H1 (cell line): ENCODE data around the gene SF3B1.

Experiments used
- CTCF ChIP-seq, 3 experiments: IDR thresholded peaks; 1 replicate in 2 of 3; 2 replicates in 1 of 3; pipeline versions ENCODE4 v1.5.1 to v1.6.1; 2011; ENCODE audit warnings: low read length in 3 of 3, mild to moderate bottlenecking in 3 of 3, inconsistent platforms in 2 of 3, low read depth in 1 of 3, moderate library complexity in 1 of 3; ENCODE audit not compliant: insufficient read depth in 1 of 3; ENCODE audit errors: control extremely low read depth in 1 of 3
- EGR1 ChIP-seq: IDR thresholded peaks from 2 replicates; pipeline ENCODE4 v1.6.1; 2011; ENCODE audit warnings: low read depth, low read length, borderline replicate concordance
- GABPA ChIP-seq: IDR thresholded peaks from 2 replicates; pipeline ENCODE4 v1.6.1; 2011; ENCODE audit warnings: mild to moderate bottlenecking, low read length, moderate library complexity, borderline replicate concordance; ENCODE audit not compliant: insufficient read depth
- JUN ChIP-seq: IDR thresholded peaks from 2 replicates; pipeline ENCODE4 v1.6.1; 2011; ENCODE audit warnings: low read depth, mild to moderate bottlenecking, improper control_type of control experiment, low read length
- JUND ChIP-seq: IDR thresholded peaks from 2 replicates; pipeline ENCODE4 v1.6.1; 2011; ENCODE audit warnings: mild to moderate bottlenecking, improper control_type of control experiment, low read length
- MAFK ChIP-seq: IDR thresholded peaks from 2 replicates; pipeline ENCODE4 v1.6.1; 2012; ENCODE audit warnings: low read depth, mild to moderate bottlenecking, improper control_type of control experiment, low read length
- POLR2A ChIP-seq, 2 experiments: IDR thresholded peaks; 1 replicate in 1 of 2; 2 replicates in 1 of 2; pipeline ENCODE4 v1.6.1; 2011; ENCODE audit warnings: low read depth in 2 of 2, low read length in 2 of 2, mild to moderate bottlenecking in 2 of 2; ENCODE audit errors: control extremely low read depth in 1 of 2
- RAD21 ChIP-seq, 2 experiments: IDR thresholded peaks in 1 of 2; conservative IDR thresholded peaks in 1 of 2; 2 replicates each; pipeline ENCODE4 v1.6.1; 2011; ENCODE audit warnings: low read depth in 2 of 2, low read length in 2 of 2, improper control_type of control experiment in 1 of 2, inconsistent platforms in 1 of 2, mild to moderate bottlenecking in 1 of 2, moderate library complexity in 1 of 2
- SP1 ChIP-seq: IDR thresholded peaks from 2 replicates; pipeline ENCODE4 v1.6.1; 2011; ENCODE audit warnings: low read depth, low read length
- SUZ12 ChIP-seq: fragments of 200-600 bp; sonication (generic); IDR thresholded peaks from 2 replicates; pipeline ENCODE4 v1.6.1; 2012; ENCODE audit warnings: mild to moderate bottlenecking, inconsistent platforms, low read length, moderate library complexity, mixed read lengths
- TCF12 ChIP-seq: IDR thresholded peaks from 2 replicates; pipeline ENCODE4 v1.6.1; 2011; ENCODE audit warnings: low read depth, mild to moderate bottlenecking, low read length
- TF ChIP-seq, protein P1 (sequence below): IDR thresholded peaks from 2 replicates; pipeline ENCODE4 v1.6.1; 2012; ENCODE audit warnings: inconsistent platforms
- TF ChIP-seq, protein P2 (sequence below): fragments of 300-600 bp; sonication (generic); IDR thresholded peaks from 2 replicates; pipeline ENCODE4 v1.7.1; 2012; ENCODE audit warnings: low read length, moderate library complexity, mild to moderate bottlenecking, inconsistent platforms; ENCODE audit not compliant: insufficient replicate concordance

GRCh38 chr2:197369228-197369932, 65.4 kb downstream of the SF3B1 start:
- TF ChIP-seq POLR2A (IDR thresholded peaks at IDR 0.05; ENCODE audit: control extremely low read depth in 1 of 2, low read depth in 2 of 2, low read length in 2 of 2) (no peak), TCF12 (no peak), CTCF (IDR thresholded peaks at IDR 0.05; ENCODE audit: control extremely low read depth in 1 of 3, insufficient read depth in 1 of 3, low read depth in 1 of 3, low read length in 3 of 3) (no peak), EGR1 (no peak), SUZ12 (no peak), JUND (no peak), MAFK (no peak), GABPA (no peak), SP1 (no peak), RAD21 (IDR thresholded peaks at IDR 0.05 in 1 of 2, conservative IDR thresholded peaks at IDR 0.05 in 1 of 2; ENCODE audit: low read depth in 2 of 2, low read length in 2 of 2) (no peak), JUN (no peak)
- TF ChIP-seq, protein P1, sequence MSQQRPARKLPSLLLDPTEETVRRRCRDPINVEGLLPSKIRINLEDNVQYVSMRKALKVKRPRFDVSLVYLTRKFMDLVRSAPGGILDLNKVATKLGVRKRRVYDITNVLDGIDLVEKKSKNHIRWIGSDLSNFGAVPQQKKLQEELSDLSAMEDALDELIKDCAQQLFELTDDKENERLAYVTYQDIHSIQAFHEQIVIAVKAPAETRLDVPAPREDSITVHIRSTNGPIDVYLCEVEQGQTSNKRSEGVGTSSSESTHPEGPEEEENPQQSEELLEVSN, result no peak
- TF ChIP-seq, protein P2, sequence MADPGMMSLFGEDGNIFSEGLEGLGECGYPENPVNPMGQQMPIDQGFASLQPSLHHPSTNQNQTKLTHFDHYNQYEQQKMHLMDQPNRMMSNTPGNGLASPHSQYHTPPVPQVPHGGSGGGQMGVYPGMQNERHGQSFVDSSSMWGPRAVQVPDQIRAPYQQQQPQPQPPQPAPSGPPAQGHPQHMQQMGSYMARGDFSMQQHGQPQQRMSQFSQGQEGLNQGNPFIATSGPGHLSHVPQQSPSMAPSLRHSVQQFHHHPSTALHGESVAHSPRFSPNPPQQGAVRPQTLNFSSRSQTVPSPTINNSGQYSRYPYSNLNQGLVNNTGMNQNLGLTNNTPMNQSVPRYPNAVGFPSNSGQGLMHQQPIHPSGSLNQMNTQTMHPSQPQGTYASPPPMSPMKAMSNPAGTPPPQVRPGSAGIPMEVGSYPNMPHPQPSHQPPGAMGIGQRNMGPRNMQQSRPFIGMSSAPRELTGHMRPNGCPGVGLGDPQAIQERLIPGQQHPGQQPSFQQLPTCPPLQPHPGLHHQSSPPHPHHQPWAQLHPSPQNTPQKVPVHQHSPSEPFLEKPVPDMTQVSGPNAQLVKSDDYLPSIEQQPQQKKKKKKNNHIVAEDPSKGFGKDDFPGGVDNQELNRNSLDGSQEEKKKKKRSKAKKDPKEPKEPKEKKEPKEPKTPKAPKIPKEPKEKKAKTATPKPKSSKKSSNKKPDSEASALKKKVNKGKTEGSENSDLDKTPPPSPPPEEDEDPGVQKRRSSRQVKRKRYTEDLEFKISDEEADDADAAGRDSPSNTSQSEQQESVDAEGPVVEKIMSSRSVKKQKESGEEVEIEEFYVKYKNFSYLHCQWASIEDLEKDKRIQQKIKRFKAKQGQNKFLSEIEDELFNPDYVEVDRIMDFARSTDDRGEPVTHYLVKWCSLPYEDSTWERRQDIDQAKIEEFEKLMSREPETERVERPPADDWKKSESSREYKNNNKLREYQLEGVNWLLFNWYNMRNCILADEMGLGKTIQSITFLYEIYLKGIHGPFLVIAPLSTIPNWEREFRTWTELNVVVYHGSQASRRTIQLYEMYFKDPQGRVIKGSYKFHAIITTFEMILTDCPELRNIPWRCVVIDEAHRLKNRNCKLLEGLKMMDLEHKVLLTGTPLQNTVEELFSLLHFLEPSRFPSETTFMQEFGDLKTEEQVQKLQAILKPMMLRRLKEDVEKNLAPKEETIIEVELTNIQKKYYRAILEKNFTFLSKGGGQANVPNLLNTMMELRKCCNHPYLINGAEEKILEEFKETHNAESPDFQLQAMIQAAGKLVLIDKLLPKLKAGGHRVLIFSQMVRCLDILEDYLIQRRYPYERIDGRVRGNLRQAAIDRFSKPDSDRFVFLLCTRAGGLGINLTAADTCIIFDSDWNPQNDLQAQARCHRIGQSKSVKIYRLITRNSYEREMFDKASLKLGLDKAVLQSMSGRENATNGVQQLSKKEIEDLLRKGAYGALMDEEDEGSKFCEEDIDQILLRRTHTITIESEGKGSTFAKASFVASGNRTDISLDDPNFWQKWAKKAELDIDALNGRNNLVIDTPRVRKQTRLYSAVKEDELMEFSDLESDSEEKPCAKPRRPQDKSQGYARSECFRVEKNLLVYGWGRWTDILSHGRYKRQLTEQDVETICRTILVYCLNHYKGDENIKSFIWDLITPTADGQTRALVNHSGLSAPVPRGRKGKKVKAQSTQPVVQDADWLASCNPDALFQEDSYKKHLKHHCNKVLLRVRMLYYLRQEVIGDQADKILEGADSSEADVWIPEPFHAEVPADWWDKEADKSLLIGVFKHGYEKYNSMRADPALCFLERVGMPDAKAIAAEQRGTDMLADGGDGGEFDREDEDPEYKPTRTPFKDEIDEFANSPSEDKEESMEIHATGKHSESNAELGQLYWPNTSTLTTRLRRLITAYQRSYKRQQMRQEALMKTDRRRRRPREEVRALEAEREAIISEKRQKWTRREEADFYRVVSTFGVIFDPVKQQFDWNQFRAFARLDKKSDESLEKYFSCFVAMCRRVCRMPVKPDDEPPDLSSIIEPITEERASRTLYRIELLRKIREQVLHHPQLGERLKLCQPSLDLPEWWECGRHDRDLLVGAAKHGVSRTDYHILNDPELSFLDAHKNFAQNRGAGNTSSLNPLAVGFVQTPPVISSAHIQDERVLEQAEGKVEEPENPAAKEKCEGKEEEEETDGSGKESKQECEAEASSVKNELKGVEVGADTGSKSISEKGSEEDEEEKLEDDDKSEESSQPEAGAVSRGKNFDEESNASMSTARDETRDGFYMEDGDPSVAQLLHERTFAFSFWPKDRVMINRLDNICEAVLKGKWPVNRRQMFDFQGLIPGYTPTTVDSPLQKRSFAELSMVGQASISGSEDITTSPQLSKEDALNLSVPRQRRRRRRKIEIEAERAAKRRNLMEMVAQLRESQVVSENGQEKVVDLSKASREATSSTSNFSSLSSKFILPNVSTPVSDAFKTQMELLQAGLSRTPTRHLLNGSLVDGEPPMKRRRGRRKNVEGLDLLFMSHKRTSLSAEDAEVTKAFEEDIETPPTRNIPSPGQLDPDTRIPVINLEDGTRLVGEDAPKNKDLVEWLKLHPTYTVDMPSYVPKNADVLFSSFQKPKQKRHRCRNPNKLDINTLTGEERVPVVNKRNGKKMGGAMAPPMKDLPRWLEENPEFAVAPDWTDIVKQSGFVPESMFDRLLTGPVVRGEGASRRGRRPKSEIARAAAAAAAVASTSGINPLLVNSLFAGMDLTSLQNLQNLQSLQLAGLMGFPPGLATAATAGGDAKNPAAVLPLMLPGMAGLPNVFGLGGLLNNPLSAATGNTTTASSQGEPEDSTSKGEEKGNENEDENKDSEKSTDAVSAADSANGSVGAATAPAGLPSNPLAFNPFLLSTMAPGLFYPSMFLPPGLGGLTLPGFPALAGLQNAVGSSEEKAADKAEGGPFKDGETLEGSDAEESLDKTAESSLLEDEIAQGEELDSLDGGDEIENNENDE, result no peak
